Natural killer cell (primary cell): ENCODE measurements around the gene ZNF488. TPM values are rescaled to one million over a fixed set of nuclear protein-coding genes. Genes with fewer than 3 reads are reported as not detected.

Source experiments
- ATAC-seq, 3 donors: fragments of 150-1000 bp in 2 of 3; fragments of 200-7000 bp in 1 of 3; cut with Tn5 transposase; 1 replicate in 1 of 3; 2 replicates in 2 of 3; pipeline ENCODE4 v1.10.0; 2021; ENCODE audit warnings: mild to moderate bottlenecking in 2 of 3, moderate library complexity in 2 of 3
- DNase-seq, 2 donors: peaks; one replicate each; pipeline versions ENCODE4 v3.0.0 to v3.0.0-alpha.2; 2013 to 2021; ENCODE audit warnings: mixed read lengths in 1 of 2
- H3K27ac ChIP-seq: one replicate; pipeline ENCODE4 v1.5.1; 2013; ENCODE audit warnings: mild to moderate bottlenecking, low read length
- H3K27me3 ChIP-seq: one replicate; pipeline ENCODE4 v1.6.1; 2013; ENCODE audit warnings: low read length; ENCODE audit not compliant: control insufficient read depth, insufficient read depth
- H3K36me3 ChIP-seq: one replicate; pipeline ENCODE4 v1.6.1; 2013; ENCODE audit warnings: low read length; ENCODE audit not compliant: control insufficient read depth, insufficient read depth
- H3K4me1 ChIP-seq: one replicate; pipeline ENCODE4 v1.6.1; 2013; ENCODE audit warnings: low read length; ENCODE audit not compliant: control insufficient read depth, insufficient read depth
- H3K4me3 ChIP-seq: one replicate; pipeline ENCODE4 v1.5.1; 2013; ENCODE audit warnings: low read length
- H3K9me3 ChIP-seq: one replicate; pipeline ENCODE4 v1.6.1; 2013; ENCODE audit warnings: low read length; ENCODE audit not compliant: control insufficient read depth, insufficient read depth
- H3K27ac Mint-ChIP-seq, 2 donors: one replicate each; pipeline ENCODE4 v1.8.0; 2022; ENCODE audit warnings: mild to moderate bottlenecking in 2 of 2, mixed read lengths in 2 of 2, moderate library complexity in 1 of 2
- H3K27me3 Mint-ChIP-seq, 2 donors: one replicate each; pipeline ENCODE4 v1.8.0; 2022; ENCODE audit warnings: low read depth in 2 of 2, mixed read lengths in 2 of 2
- H3K36me3 Mint-ChIP-seq: one replicate; pipeline ENCODE4 v1.8.0; 2022; ENCODE audit warnings: mixed read lengths
- H3K4me1 Mint-ChIP-seq, 2 donors: one replicate each; pipeline ENCODE4 v1.8.0; 2022; ENCODE audit warnings: mixed read lengths in 2 of 2
- H3K4me3 Mint-ChIP-seq: one replicate; pipeline ENCODE4 v1.8.0; 2022; ENCODE audit warnings: mild to moderate bottlenecking, moderate library complexity, mixed read lengths
- H3K9me3 Mint-ChIP-seq, 2 donors: one replicate each; pipeline ENCODE4 v1.8.0; 2022; ENCODE audit warnings: mixed read lengths in 2 of 2
- CTCF ChIP-seq: fragments of 200-600 bp; IDR thresholded peaks from one replicate; pipeline ENCODE4 v1.8.0; 2022; ENCODE audit warnings: antibody characterized with exemption
- WGBS: methylation state at CpG from one replicate; pipeline ENCODE4 v1.1.7; 2013; ENCODE audit warnings: missing lambda C conversion rate; ENCODE audit not compliant: insufficient coverage; 5-methylcytosine and 5-hydroxymethylcytosine counted together
- intact Hi-C: fragments of 100-400 bp; cut with micrococcal nuclease; formaldehyde crosslinking; loops from one replicate; pipeline ENCODE4 v1.14.2; 2022
- total RNA-seq, 4 donors: library from RNA; stranded (reverse); fragments of 120-200 nt in 1 of 4; gene quantifications; one replicate each; pipeline versions ENCODE4 v1.2.3 to v1.2.4, GENCODE V29; 2013 to 2022

ZNF488 gene
- total RNA-seq, 3 donors from 2014 or later (not counting 1 experiment from before 2014, with no cell fraction given): not detected

GRCh38 chr10:47359101-47359500 is 25.0 kb downstream of the ZNF488 start:
- TF ChIP-seq CTCF: no peak
- intact Hi-C loops: no loop called here
- Mint-ChIP-seq H3K27me3 (peaks cover 0 to 4% of the 10 kb centered on the region in 2 donors), H3K4me3 (no peak overlapping the region), H3K9me3 (no peaks in the 10 kb centered on the region), H3K27ac (no peak overlapping the region), H3K4me1 (no peaks in the 10 kb centered on the region), H3K36me3 (no peaks in the 10 kb centered on the region)
- Histone ChIP-seq H3K4me3 (no peak overlapping the region), H3K36me3 (no peaks in the 10 kb centered on the region), H3K27ac (no peak overlapping the region), H3K27me3 (no peaks in the 10 kb centered on the region), H3K9me3 (no peaks in the 10 kb centered on the region), H3K4me1 (no peaks in the 10 kb centered on the region)
- DNase-seq (no peak), ATAC-seq (no peak)
- 83% methylated on average over 2 of the region's 2 CpGs for WGBS

- H3K27ac ChIP-seq: no peak overlapping the region
- no peaks in the 10 kb centered on the region for H3K9me3 ChIP-seq
- Mint-ChIP-seq H3K9me3 (no peaks in the 10 kb centered on the region), H3K36me3 (no peaks in the 10 kb centered on the region), H3K27ac (no peak overlapping the region), H3K27me3 (peaks cover 0 to 4% of the 10 kb centered on the region in 2 donors), H3K4me1 (no peaks in the 10 kb centered on the region), H3K4me3 (no peak overlapping the region)
- no peak for TF ChIP-seq CTCF
- no peak overlapping the region for H3K4me3 ChIP-seq
- 73% methylated on average over 3 of the region's 3 CpGs for WGBS
- H3K27me3 ChIP-seq: no peaks in the 10 kb centered on the region
- intact Hi-C loops: no loop called here
- DNase-seq (no peak), ATAC-seq (no peak)
- H3K36me3 ChIP-seq: no peaks in the 10 kb centered on the region
- no peaks in the 10 kb centered on the region for H3K4me1 ChIP-seq
These were observed 25.6 kb downstream of the ZNF488 start for GRCh38 chr10:47358457-47358856.

- H3K27me3 ChIP-seq: no peaks in the 10 kb centered on the region
- no peak for TF ChIP-seq CTCF
- H3K9me3 Mint-ChIP-seq: no peaks in the 10 kb centered on the region
- intact Hi-C loops: no loop called here
- no peaks in the 10 kb centered on the region for H3K36me3 ChIP-seq
- WGBS: 99% methylated on average over 3 of the region's 3 CpGs
- no peaks in the 10 kb centered on the region for H3K4me1 Mint-ChIP-seq
- no peak overlapping the region for H3K4me3 Mint-ChIP-seq
- DNase-seq (no peak), ATAC-seq (no peak)
- no peak overlapping the region for H3K27ac Mint-ChIP-seq
- H3K9me3 ChIP-seq: no peaks in the 10 kb centered on the region
- no peak overlapping the region for H3K4me3 ChIP-seq
- no peaks in the 10 kb centered on the region for H3K36me3 Mint-ChIP-seq
- H3K4me1 ChIP-seq: no peaks in the 10 kb centered on the region
- H3K27ac ChIP-seq: no peak overlapping the region
- peaks cover 0 to 4% of the 10 kb centered on the region in 2 donors for H3K27me3 Mint-ChIP-seq
These were observed 26.2 kb downstream of the ZNF488 start for GRCh38 chr10:47357911-47358310.

GRCh38 chr10:47357131-47357582 is 26.9 kb downstream of the ZNF488 start:
- TF ChIP-seq CTCF: no peak
- ATAC-seq (peak in 1 of 3 donors; percentile 36), DNase-seq (no peak)
- 91% methylated on average over 9 of the region's 12 CpGs for WGBS
- Mint-ChIP-seq H3K4me3 (no peak overlapping the region), H3K4me1 (no peaks in the 10 kb centered on the region), H3K27me3 (peaks cover 0 to 4% of the 10 kb centered on the region in 2 donors), H3K36me3 (no peaks in the 10 kb centered on the region), H3K9me3 (no peaks in the 10 kb centered on the region), H3K27ac (no peak overlapping the region)
- Histone ChIP-seq H3K27me3 (no peaks in the 10 kb centered on the region), H3K27ac (no peak overlapping the region), H3K4me1 (no peaks in the 10 kb centered on the region), H3K4me3 (no peak overlapping the region), H3K9me3 (no peaks in the 10 kb centered on the region), H3K36me3 (no peaks in the 10 kb centered on the region)
- intact Hi-C loops: no loop called here
